H9 (cell line): ENCODE measurements around the gene NRXN3. TPM values are rescaled to one million over a fixed set of nuclear protein-coding genes. Genes with fewer than 3 reads are reported as not detected.

ENCODE experiments used
- DNase-seq: peaks from one replicate; pipeline ENCODE4 v3.0.0-alpha.2; 2017
- H2AFZ ChIP-seq: one replicate; pipeline ENCODE4 v1.6.1; 2013; ENCODE audit warnings: mild to moderate bottlenecking, low read length, control low read depth, moderate library complexity
- H2AK5ac ChIP-seq: 2 replicates; pipeline ENCODE4 v1.6.1; 2013; ENCODE audit warnings: low read length, control low read depth, mixed read lengths; ENCODE audit not compliant: insufficient read length
- H2BK120ac ChIP-seq: one replicate; pipeline ENCODE4 v1.6.1; 2013; ENCODE audit warnings: low read depth, mild to moderate bottlenecking, low read length, control low read depth, inconsistent platforms; ENCODE audit not compliant: poor library complexity, severe bottlenecking
- H2BK12ac ChIP-seq: 2 replicates; pipeline ENCODE4 v1.6.1; 2013; ENCODE audit warnings: low read length, control low read depth, mixed read lengths, low read depth; ENCODE audit not compliant: insufficient read length
- H2BK15ac ChIP-seq: 2 replicates; pipeline ENCODE4 v1.6.1; 2013; ENCODE audit warnings: low read depth, low read length, control low read depth
- H2BK20ac ChIP-seq: one replicate; pipeline ENCODE4 v1.6.1; 2013; ENCODE audit warnings: low read depth, mild to moderate bottlenecking, low read length, control low read depth, inconsistent platforms; ENCODE audit not compliant: poor library complexity, severe bottlenecking
- H2BK5ac ChIP-seq: 2 replicates; pipeline ENCODE4 v1.6.1; 2013; ENCODE audit warnings: low read length, control low read depth, mixed read lengths; ENCODE audit not compliant: insufficient read length
- H3K14ac ChIP-seq: 2 replicates; pipeline ENCODE4 v1.6.1; 2013; ENCODE audit warnings: low read length, control low read depth; ENCODE audit not compliant: insufficient read depth
- H3K18ac ChIP-seq: 2 replicates; pipeline ENCODE4 v1.6.1; 2013; ENCODE audit warnings: low read depth, mild to moderate bottlenecking, mixed read lengths, low read length, control low read depth; ENCODE audit not compliant: insufficient read length
- H3K23ac ChIP-seq: 2 replicates; pipeline ENCODE4 v1.6.1; 2013; ENCODE audit warnings: low read length, control low read depth, mixed read lengths, low read depth; ENCODE audit not compliant: insufficient read length
- H3K23me2 ChIP-seq: 2 replicates; pipeline ENCODE4 v1.6.1; 2013; ENCODE audit warnings: low read depth, mild to moderate bottlenecking, mixed read lengths, low read length, control low read depth; ENCODE audit not compliant: insufficient read length, poor library complexity, severe bottlenecking
- H3K27ac ChIP-seq: 2 replicates; pipeline ENCODE4 v1.5.1; 2013; ENCODE audit warnings: low read length, control low read depth, mixed read lengths, low read depth; ENCODE audit not compliant: insufficient read length
- H3K27me3 ChIP-seq: 2 replicates; pipeline ENCODE4 v1.6.1; 2013; ENCODE audit warnings: low read length, control low read depth, inconsistent platforms; ENCODE audit not compliant: insufficient read depth
- H3K4ac ChIP-seq: 2 replicates; pipeline ENCODE4 v1.6.1; 2013; ENCODE audit warnings: low read depth, mild to moderate bottlenecking, control low read depth, inconsistent platforms, low read length, moderate library complexity
- H3K4me1 ChIP-seq: 2 replicates; pipeline ENCODE4 v1.6.1; 2013; ENCODE audit warnings: low read length, control low read depth, inconsistent platforms; ENCODE audit not compliant: insufficient read depth
- H3K4me2 ChIP-seq: 2 replicates; pipeline ENCODE4 v1.6.1; 2013; ENCODE audit warnings: low read length, control low read depth, mixed read lengths; ENCODE audit not compliant: insufficient read length, insufficient read depth
- H3K56ac ChIP-seq: 2 replicates; pipeline ENCODE4 v1.6.1; 2013; ENCODE audit warnings: low read depth, mild to moderate bottlenecking, mixed read lengths, low read length, control low read depth; ENCODE audit not compliant: insufficient read length
- H3K79me1 ChIP-seq: 2 replicates; pipeline ENCODE4 v1.6.1; 2013; ENCODE audit warnings: low read depth, mild to moderate bottlenecking, moderate library complexity, low read length, control low read depth, inconsistent platforms; ENCODE audit not compliant: insufficient read depth, poor library complexity, severe bottlenecking
- H3K79me2 ChIP-seq: 2 replicates; pipeline ENCODE4 v1.6.1; 2013; ENCODE audit warnings: low read length, control low read depth, inconsistent platforms; ENCODE audit not compliant: insufficient read depth
- H3K9ac ChIP-seq: 2 replicates; pipeline ENCODE4 v1.6.1; 2013; ENCODE audit warnings: low read length, control low read depth, mixed read lengths; ENCODE audit not compliant: insufficient read length; ENCODE audit errors: extremely low read depth
- H3K9me3 ChIP-seq: one replicate; pipeline ENCODE4 v1.6.1; 2013; ENCODE audit warnings: low read depth, low read length, inconsistent platforms; ENCODE audit not compliant: control insufficient read depth
- H3T11ph ChIP-seq: one replicate; pipeline ENCODE4 v1.6.1; 2013; ENCODE audit warnings: mild to moderate bottlenecking, low read length, control low read depth, inconsistent platforms
- H4K20me1 ChIP-seq: one replicate; pipeline ENCODE4 v1.6.1; 2013; ENCODE audit not compliant: control insufficient read depth, insufficient read length, insufficient read depth
- H4K5ac ChIP-seq: 2 replicates; pipeline ENCODE4 v1.6.1; 2013; ENCODE audit warnings: low read depth, mild to moderate bottlenecking, mixed read lengths, low read length, control low read depth; ENCODE audit not compliant: insufficient read length
- H4K8ac ChIP-seq: replicated peaks from 2 replicates; pipeline ENCODE4 v1.6.1; 2013; ENCODE audit warnings: low read length, control low read depth, mixed read lengths, low read depth; ENCODE audit not compliant: insufficient read length
- H4K91ac ChIP-seq: 2 replicates; pipeline ENCODE4 v1.6.1; 2013; ENCODE audit warnings: low read depth, mild to moderate bottlenecking, moderate library complexity, mixed read lengths, low read length, control low read depth; ENCODE audit not compliant: insufficient read length
- H3K27ac Mint-ChIP-seq, 3 experiments: 2 replicates in 2 of 3; 3 replicates in 1 of 3; pipeline ENCODE4 v1.8.0; 2020 to 2021; ENCODE audit warnings: mixed read lengths in 3 of 3, mild to moderate bottlenecking in 1 of 3, moderate library complexity in 1 of 3
- H3K27me3 Mint-ChIP-seq: 2 replicates; pipeline ENCODE4 v1.8.0; 2021; ENCODE audit warnings: low read depth, mild to moderate bottlenecking, moderate library complexity, mixed read lengths
- H3K36me3 Mint-ChIP-seq, 3 experiments: 2 replicates in 2 of 3; 3 replicates in 1 of 3; pipeline ENCODE4 v1.8.0; 2020 to 2021; ENCODE audit warnings: low read depth in 3 of 3, mixed read lengths in 3 of 3; ENCODE audit not compliant: insufficient read depth in 1 of 3
- H3K4me1 Mint-ChIP-seq, 2 experiments: 2 replicates each; pipeline ENCODE4 v1.8.0; 2020; ENCODE audit warnings: mixed read lengths in 2 of 2
- H3K4me3 Mint-ChIP-seq, 2 experiments: 2 replicates in 1 of 2; 3 replicates in 1 of 2; pipeline ENCODE4 v1.8.0; 2020 to 2021; ENCODE audit warnings: mild to moderate bottlenecking in 2 of 2, mixed read lengths in 2 of 2, moderate library complexity in 1 of 2
- H3K9me3 Mint-ChIP-seq, 2 experiments: 2 replicates in 1 of 2; 3 replicates in 1 of 2; pipeline ENCODE4 v1.8.0; 2020; ENCODE audit warnings: mild to moderate bottlenecking in 2 of 2, mixed read lengths in 2 of 2, moderate library complexity in 1 of 2
- WGBS: extraction: QIAGEN DNeasy Blood & Tissue Kit; methylation state at CpG from one replicate; pipeline ENCODE4 v1.1.7; 2013; ENCODE audit warnings: missing lambda C conversion rate, low lambda C conversion rate, mixed read lengths; ENCODE audit not compliant: insufficient read length; ENCODE audit errors: extremely low coverage; 5-methylcytosine and 5-hydroxymethylcytosine counted together
- total RNA-seq: library from RNA; stranded (reverse); gene quantifications from 2 replicates; pipeline ENCODE4 v1.2.1, GENCODE V29; 2021
- TF ChIP-seq, protein P1 (sequence below): fragments of 200-600 bp; sonication (generic); conservative IDR thresholded peaks from 3 replicates; pipeline ENCODE4 v1.8.0; 2021; ENCODE audit warnings: antibody characterized with exemption, mild to moderate bottlenecking

The NRXN3 gene
- total RNA-seq, 1 experiment from 2014 or later: 1.8 TPM

DNA sequence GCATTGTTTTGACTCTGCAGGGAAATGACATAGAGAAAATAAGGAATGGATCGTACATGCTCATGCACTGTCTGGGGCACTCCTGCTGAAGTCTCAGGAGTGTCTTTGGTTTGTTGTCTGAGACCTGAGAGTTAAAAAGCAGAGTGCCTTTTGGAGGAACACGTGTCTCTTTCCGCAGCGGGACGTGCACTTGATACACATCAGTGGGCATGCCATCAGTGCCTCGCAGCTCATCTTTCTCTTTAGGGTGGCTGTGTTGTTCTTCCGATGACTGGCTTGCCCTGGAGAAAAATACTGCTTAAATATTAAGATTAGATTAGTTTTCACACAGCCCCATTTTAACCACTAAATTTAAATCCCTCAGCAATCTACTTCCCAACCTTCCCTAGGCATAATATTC is 1205.2 kb downstream of the NRXN3 start:
- H3K14ac ChIP-seq: no peak overlapping the region
- Mint-ChIP-seq H3K27me3 (no peaks in the 10 kb centered on the region), H3K9me3 (no peaks in the 10 kb centered on the region), H3K4me1 (peaks cover 67 to 69% of the 10 kb centered on the region in 2 experiments), H3K4me3 (no peak overlapping the region), H3K36me3 (no peaks in the 10 kb centered on the region), H3K27ac (peak overlapping the region in 2 of 3 experiments; percentile 50 to 84; a peak in 3 of 7 replicates)
- no peak overlapping the region for H2BK12ac ChIP-seq
- H3K4me2 ChIP-seq: no peak overlapping the region
- no peak overlapping the region for H4K8ac ChIP-seq
- no peaks in the 10 kb centered on the region for H3K9me3 ChIP-seq
- no peak overlapping the region for H2BK120ac ChIP-seq
- no peaks in the 10 kb centered on the region for H3K79me2 ChIP-seq
- H3K27ac ChIP-seq: no peak overlapping the region
- H3K56ac ChIP-seq: no peak overlapping the region
- no peak overlapping the region for H3K23ac ChIP-seq
- no peak overlapping the region for H3K18ac ChIP-seq
- DNase-seq: no peak
- no CpG with 5 or more reads among the region's 7 CpGs for WGBS
- H4K5ac ChIP-seq: no peak overlapping the region
- no peak overlapping the region for H2BK5ac ChIP-seq
- H3K4me1 ChIP-seq: peaks cover 2% of the 10 kb centered on the region
- H2AFZ ChIP-seq: no peak overlapping the region
- no peak overlapping the region for H4K91ac ChIP-seq
- no peaks in the 10 kb centered on the region for H3K79me1 ChIP-seq
- H3K9ac ChIP-seq: no peak overlapping the region
- TF ChIP-seq, protein P1, sequence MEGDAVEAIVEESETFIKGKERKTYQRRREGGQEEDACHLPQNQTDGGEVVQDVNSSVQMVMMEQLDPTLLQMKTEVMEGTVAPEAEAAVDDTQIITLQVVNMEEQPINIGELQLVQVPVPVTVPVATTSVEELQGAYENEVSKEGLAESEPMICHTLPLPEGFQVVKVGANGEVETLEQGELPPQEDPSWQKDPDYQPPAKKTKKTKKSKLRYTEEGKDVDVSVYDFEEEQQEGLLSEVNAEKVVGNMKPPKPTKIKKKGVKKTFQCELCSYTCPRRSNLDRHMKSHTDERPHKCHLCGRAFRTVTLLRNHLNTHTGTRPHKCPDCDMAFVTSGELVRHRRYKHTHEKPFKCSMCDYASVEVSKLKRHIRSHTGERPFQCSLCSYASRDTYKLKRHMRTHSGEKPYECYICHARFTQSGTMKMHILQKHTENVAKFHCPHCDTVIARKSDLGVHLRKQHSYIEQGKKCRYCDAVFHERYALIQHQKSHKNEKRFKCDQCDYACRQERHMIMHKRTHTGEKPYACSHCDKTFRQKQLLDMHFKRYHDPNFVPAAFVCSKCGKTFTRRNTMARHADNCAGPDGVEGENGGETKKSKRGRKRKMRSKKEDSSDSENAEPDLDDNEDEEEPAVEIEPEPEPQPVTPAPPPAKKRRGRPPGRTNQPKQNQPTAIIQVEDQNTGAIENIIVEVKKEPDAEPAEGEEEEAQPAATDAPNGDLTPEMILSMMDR: no peak
- H2BK20ac ChIP-seq: no peak overlapping the region
- no peak overlapping the region for H2BK15ac ChIP-seq
- H4K20me1 ChIP-seq: no peaks in the 10 kb centered on the region
- no peak overlapping the region for H2AK5ac ChIP-seq
- no peak overlapping the region for H3K4ac ChIP-seq
- H3K27me3 ChIP-seq: no peaks in the 10 kb centered on the region
- H3K23me2 ChIP-seq: no peaks in the 10 kb centered on the region
- no peak overlapping the region for H3T11ph ChIP-seq
